IMR-90 (cell line): ENCODE data around the gene CNTNAP3B. TPM values are rescaled to one million over a fixed set of nuclear protein-coding genes. Genes with fewer than 3 reads are reported as not detected.
"Not testable (repeated sequence)": the region's sequence is repeated elsewhere in the genome, so short reads cannot be mapped to it uniquely, and the experiment has no call there.

ENCODE experiments used
- ATAC-seq: fragments of 200-7000 bp; cut with Tn5 transposase; 2 replicates; pipeline ENCODE4 v1.9.1; 2020; ENCODE audit warnings: low read depth, mild to moderate bottlenecking, moderate library complexity
- BruUV-seq: library from RNA; stranded (reverse); fragments of 400-500 nt; replicated peaks from 2 replicates; lab custom pipeline; 2021; lab: Mats Ljungman, UMichigan
- CTCF ChIA-PET: fragments of 300-600 bp; formaldehyde crosslinking; extraction: SDS; loops from one replicate; lab custom pipeline; 2021; ENCODE audit warnings: antibody characterized with exemption; lab: Yijun Ruan, JAX
- POLR2A ChIA-PET: fragments of 300-600 bp; sonication (Branson Sonifier 250); formaldehyde crosslinking; loops from one replicate; lab custom pipeline; 2022; ENCODE audit warnings: antibody characterized with exemption; ENCODE audit not compliant: unreplicated experiment; lab: Charles Lee
- DNase-seq: peaks from one replicate; pipeline ENCODE4 v3.0.0; 2013
- H2AFZ ChIP-seq: replicated peaks from 2 replicates; pipeline ENCODE3; 2013; ENCODE audit warnings: low read length, mild to moderate bottlenecking; ENCODE audit not compliant: poor library complexity
- H2AK5ac ChIP-seq: 2 replicates; pipeline ENCODE4 v1.6.1; 2013; ENCODE audit warnings: low read depth, low read length, inconsistent platforms
- H2AK9ac ChIP-seq: replicated peaks from 2 replicates; pipeline ENCODE3; 2013; ENCODE audit warnings: mild to moderate bottlenecking, low read depth, low read length, moderate library complexity; ENCODE audit not compliant: poor library complexity
- H2BK120ac ChIP-seq: 2 replicates; pipeline ENCODE4 v1.6.1; 2013; ENCODE audit warnings: low read depth, low read length, inconsistent platforms
- H2BK15ac ChIP-seq: 3 replicates; pipeline ENCODE4 v1.6.1; 2013; ENCODE audit warnings: low read depth, low read length, inconsistent platforms
- H2BK20ac ChIP-seq: 2 replicates; pipeline ENCODE4 v1.6.1; 2013; ENCODE audit warnings: low read depth, mild to moderate bottlenecking, inconsistent platforms, low read length, moderate library complexity
- H2BK5ac ChIP-seq: 2 replicates; pipeline ENCODE4 v1.6.1; 2013; ENCODE audit warnings: mild to moderate bottlenecking, low read depth, low read length, inconsistent platforms; ENCODE audit not compliant: poor library complexity, severe bottlenecking
- H3K14ac ChIP-seq: replicated peaks from 2 replicates; pipeline ENCODE4 v1.6.1; 2013; ENCODE audit warnings: low read depth, low read length, inconsistent platforms
- H3K18ac ChIP-seq: 2 replicates; pipeline ENCODE4 v1.6.1; 2013; ENCODE audit warnings: low read depth, low read length, control low read depth
- H3K23ac ChIP-seq: 2 replicates; pipeline ENCODE4 v1.6.1; 2013; ENCODE audit warnings: low read depth, low read length, inconsistent platforms
- H3K27ac ChIP-seq: 2 replicates; pipeline ENCODE4 v1.5.1; 2013; ENCODE audit warnings: mild to moderate bottlenecking, control low read depth, low read length; ENCODE audit not compliant: insufficient read depth
- H3K27me3 ChIP-seq: 2 replicates; pipeline ENCODE4 v1.6.1; 2013; ENCODE audit warnings: low read length; ENCODE audit not compliant: control insufficient read depth, insufficient read depth
- H3K36me3 ChIP-seq: 2 replicates; pipeline ENCODE4 v1.6.1; 2013; ENCODE audit warnings: low read length, mixed read lengths; ENCODE audit not compliant: control insufficient read depth, insufficient read depth
- H3K4ac ChIP-seq: 2 replicates; pipeline ENCODE4 v1.6.1; 2013; ENCODE audit warnings: low read depth, low read length, inconsistent platforms
- H3K4me1 ChIP-seq: 2 replicates; pipeline ENCODE4 v1.6.1; 2013; ENCODE audit warnings: low read length, mixed read lengths; ENCODE audit not compliant: control insufficient read depth, insufficient read depth
- H3K4me2 ChIP-seq: 2 replicates; pipeline ENCODE4 v1.6.1; 2013; ENCODE audit warnings: low read depth, mild to moderate bottlenecking, control low read depth, low read length, moderate library complexity
- H3K4me3 ChIP-seq: 2 replicates; pipeline ENCODE4 v1.5.1; 2013; ENCODE audit warnings: low read depth, mild to moderate bottlenecking, control low read depth, low read length, moderate library complexity; ENCODE audit not compliant: insufficient read depth
- H3K56ac ChIP-seq: 2 replicates; pipeline ENCODE4 v1.6.1; 2013; ENCODE audit warnings: low read length, inconsistent platforms; ENCODE audit not compliant: insufficient read depth; ENCODE audit errors: extremely low read depth
- H3K79me1 ChIP-seq, 2 experiments: 2 replicates each; pipeline ENCODE4 v1.6.1; 2013; ENCODE audit warnings: low read length in 2 of 2, inconsistent platforms in 1 of 2, low read depth in 1 of 2
- H3K9ac ChIP-seq: 2 replicates; pipeline ENCODE4 v1.6.1; 2013; ENCODE audit warnings: low read depth, low read length, control low read depth
- H3K9me1 ChIP-seq: 2 replicates; pipeline ENCODE4 v1.6.1; 2013; ENCODE audit warnings: low read length, inconsistent platforms; ENCODE audit not compliant: insufficient read depth
- H3K9me3 ChIP-seq: 2 replicates; pipeline ENCODE4 v1.6.1; 2013; ENCODE audit warnings: low read length; ENCODE audit not compliant: control insufficient read depth, insufficient read depth
- H4K20me1 ChIP-seq: 2 replicates; pipeline ENCODE4 v1.6.1; 2013; ENCODE audit warnings: low read length, inconsistent platforms; ENCODE audit not compliant: insufficient read depth
- H4K5ac ChIP-seq: 2 replicates; pipeline ENCODE4 v1.6.1; 2013; ENCODE audit warnings: mild to moderate bottlenecking, low read depth, low read length, control low read depth
- H4K8ac ChIP-seq, 2 experiments: 2 replicates each; pipeline ENCODE4 v1.6.1; 2013; ENCODE audit warnings: low read depth in 2 of 2, low read length in 2 of 2, control low read depth in 1 of 2, inconsistent platforms in 1 of 2
- H4K91ac ChIP-seq: 2 replicates; pipeline ENCODE4 v1.6.1; 2013; ENCODE audit warnings: low read depth, low read length, inconsistent platforms; ENCODE audit not compliant: insufficient read depth
- WGBS, 2 experiments: methylation state at CpG; one replicate each; pipeline versions ENCODE4 v1.1.5 to v1.1.7; 2013; ENCODE audit warnings: missing lambda C conversion rate in 2 of 2; ENCODE audit not compliant: insufficient read length in 1 of 2; ENCODE audit errors: extremely low coverage in 2 of 2; 5-methylcytosine and 5-hydroxymethylcytosine counted together
- dilution Hi-C: fragments of 300-500 bp; cut with HindIII; formaldehyde crosslinking; loops from one replicate; pipeline ENCODE4 v1.14.3; 2018; ENCODE audit warnings: low sequenced_read_pairs; ENCODE audit not compliant: unreplicated experiment
- in situ Hi-C: fragments of 300-500 bp; cut with MboI; formaldehyde crosslinking; loops from 3 replicates; pipeline ENCODE4 v1.14.3; 2019; ENCODE audit warnings: low sequenced_read_pairs, inconsistent platforms, mixed read lengths
- intact Hi-C: fragments of 100-400 bp; cut with micrococcal nuclease; formaldehyde crosslinking; loops from 2 replicates; pipeline ENCODE4 v1.10.0; 2022
- polyA plus RNA-seq, 3 experiments: library from polyadenylated mRNA; depleted of rRNA; stranded (reverse); fragments of >200 nt; gene quantifications; 2 replicates each; pipeline ENCODE4 v1.2.3, GENCODE V29; 2012; ENCODE audit warnings: low replicate concordance in 1 of 3
- total RNA-seq: library from RNA; depleted of rRNA; stranded (reverse); fragments of >200 nt; gene quantifications from 2 replicates; pipeline ENCODE4 v1.2.3, GENCODE V29; 2012

CNTNAP3B gene
- total and polyA plus RNA-seq, 2 of the 4 experiments (the other 2 are of a cell fraction): 1.4 to 2.1 TPM

DNA sequence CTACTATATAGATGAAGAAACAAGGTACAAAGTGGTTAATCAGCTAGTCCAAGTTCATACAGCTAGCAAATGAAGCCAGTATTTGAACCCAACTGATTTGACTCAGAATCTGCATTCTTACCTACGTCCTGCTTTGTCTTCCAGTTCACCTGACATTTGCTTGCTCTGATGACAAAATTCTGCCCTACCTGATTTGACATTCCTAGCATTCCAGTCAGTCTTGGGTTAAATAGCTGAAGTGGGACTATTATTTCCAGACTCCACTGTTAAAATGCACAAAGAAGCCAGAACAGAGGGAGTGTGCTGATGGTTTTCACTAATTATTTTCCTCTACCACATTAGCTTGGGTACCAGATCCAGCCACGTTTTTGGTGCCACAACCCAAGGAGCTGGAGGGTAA lies 78.5 kb downstream of the CNTNAP3B start:
- H4K20me1 ChIP-seq, intact Hi-C loops, H3K4me3 ChIP-seq, DNase-seq, H4K8ac ChIP-seq, H3K9me1 ChIP-seq, H3K27ac ChIP-seq, CTCF ChIA-PET, H3K9me3 ChIP-seq, H4K5ac ChIP-seq, H2AFZ ChIP-seq, BruUV-seq, H3K4me2 ChIP-seq, H3K56ac ChIP-seq, H4K91ac ChIP-seq, H3K4ac ChIP-seq, H2BK120ac ChIP-seq, H3K9ac ChIP-seq, H3K14ac ChIP-seq, H3K4me1 ChIP-seq, H3K23ac ChIP-seq, dilution Hi-C loops, H2AK5ac ChIP-seq, H3K18ac ChIP-seq, POLR2A ChIA-PET, H3K79me1 ChIP-seq, in situ Hi-C loops, H2BK5ac ChIP-seq, H3K27me3 ChIP-seq, H2BK20ac ChIP-seq, ATAC-seq, H3K36me3 ChIP-seq, H2BK15ac ChIP-seq, H2AK9ac ChIP-seq: not testable (repeated sequence)
- no CpG with 5 or more reads among the region's 2 CpGs for WGBS, 2 experiments

DNA sequence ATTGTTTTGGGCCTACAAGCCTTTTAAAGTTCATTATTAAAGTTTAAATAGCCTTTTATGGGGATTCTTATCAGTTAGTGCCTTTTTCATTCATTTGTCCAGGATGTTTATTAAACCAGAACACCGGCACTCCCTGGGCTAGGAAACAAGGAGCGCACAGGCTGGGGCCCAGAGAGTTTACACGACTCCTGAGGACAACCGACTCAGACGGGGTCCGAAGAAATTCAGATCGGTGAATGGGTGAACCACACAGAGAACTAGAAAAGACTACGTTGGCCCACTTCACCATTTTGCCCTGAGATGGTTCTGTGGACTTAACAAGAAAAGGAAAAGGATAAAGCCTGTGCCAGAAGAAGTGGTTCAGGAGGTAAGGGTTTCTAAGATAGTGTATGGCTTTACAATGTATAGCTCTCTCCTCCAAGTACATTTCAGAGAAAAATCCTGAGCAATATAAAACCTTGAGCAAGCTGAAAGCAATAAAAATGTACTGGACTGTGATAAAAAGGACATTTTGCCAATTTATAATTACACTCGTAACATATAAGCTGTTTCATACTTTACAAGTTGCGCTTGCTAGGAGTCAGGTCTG lies 84.7 kb downstream of the CNTNAP3B start:
- H3K18ac ChIP-seq, H3K4me1 ChIP-seq, in situ Hi-C loops, H2BK20ac ChIP-seq, ATAC-seq, H3K27me3 ChIP-seq, H3K27ac ChIP-seq, H3K4ac ChIP-seq, DNase-seq, H2AK9ac ChIP-seq, CTCF ChIA-PET, H4K20me1 ChIP-seq, H3K23ac ChIP-seq, H4K8ac ChIP-seq, H3K56ac ChIP-seq, H3K4me2 ChIP-seq, H2BK5ac ChIP-seq, H4K5ac ChIP-seq, H3K36me3 ChIP-seq, BruUV-seq, H3K4me3 ChIP-seq, POLR2A ChIA-PET, H2AFZ ChIP-seq, H3K9me1 ChIP-seq, H2BK120ac ChIP-seq, intact Hi-C loops, H3K9ac ChIP-seq, H3K79me1 ChIP-seq, H2AK5ac ChIP-seq, H3K9me3 ChIP-seq, H4K91ac ChIP-seq, dilution Hi-C loops, H3K14ac ChIP-seq, H2BK15ac ChIP-seq: not testable (repeated sequence)
- WGBS, 2 experiments: no CpG with 5 or more reads among the region's 10 CpGs
